ENCODE results near the gene CRTC3.

GRCh38 chr15:90599116-90599515 is 69.4 kb downstream of the CRTC3 start:
- TF ChIP-seq CTCF (IDR thresholded peaks at IDR 0.05) (no peak), TCF7L2 (IDR thresholded peaks at IDR 0.05; ENCODE audit: low read depth, low read length) (no peak)

All from Panc1 (cell line).